GM21717 (cell line): ENCODE data around the gene FDX1.
"Not testable (repeated sequence)": the region's sequence is repeated elsewhere in the genome, so short reads cannot be mapped to it uniquely, and the experiment has no call there.

Source experiments
- ATAC-seq: cut with Tn5 transposase; IDR thresholded peaks from one replicate; pipeline ENCODE4 v1.9.1; 2021; ENCODE audit warnings: mild to moderate bottlenecking, moderate library complexity; ENCODE audit not compliant: unreplicated experiment

Gene FDX1

GRCh38 chr11:110429731-110430266 is at the start of gene FDX1:
Gene FDX1 (plus strand): TSS chr11:110429948. CDS start chr11:110430121, 173 bp downstream.
- ATAC-seq = peak; percentile 83

GRCh38 chr11:110380836-110381622 is 48.7 kb upstream of the FDX1 start:
- ATAC-seq = no peak

DNA sequence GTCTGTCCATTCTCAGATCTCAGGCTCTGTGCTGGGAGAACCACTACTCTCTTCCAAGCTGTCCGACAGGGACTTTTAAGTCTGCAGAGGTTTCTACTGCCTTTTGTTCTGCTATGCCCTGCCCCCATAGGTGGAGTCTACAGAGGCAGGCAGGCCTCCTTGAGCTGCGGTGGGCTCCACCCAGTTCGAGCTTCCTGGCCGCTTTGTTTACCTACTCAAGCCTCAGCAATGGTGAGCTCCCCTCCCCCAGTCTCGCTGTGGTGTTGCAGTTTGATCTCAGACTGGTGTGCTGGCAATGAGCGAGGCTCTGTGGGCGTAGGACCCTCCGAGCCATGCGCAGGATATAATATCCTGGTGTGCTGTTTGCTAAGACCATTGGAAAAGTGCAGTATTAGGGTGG is 41.5 kb upstream of the FDX1 start:
- ATAC-seq = not testable (repeated sequence)

- no peak for ATAC-seq
Measured at GRCh38 chr11:110389965-110390364, 39.8 kb upstream of the FDX1 start.

DNA sequence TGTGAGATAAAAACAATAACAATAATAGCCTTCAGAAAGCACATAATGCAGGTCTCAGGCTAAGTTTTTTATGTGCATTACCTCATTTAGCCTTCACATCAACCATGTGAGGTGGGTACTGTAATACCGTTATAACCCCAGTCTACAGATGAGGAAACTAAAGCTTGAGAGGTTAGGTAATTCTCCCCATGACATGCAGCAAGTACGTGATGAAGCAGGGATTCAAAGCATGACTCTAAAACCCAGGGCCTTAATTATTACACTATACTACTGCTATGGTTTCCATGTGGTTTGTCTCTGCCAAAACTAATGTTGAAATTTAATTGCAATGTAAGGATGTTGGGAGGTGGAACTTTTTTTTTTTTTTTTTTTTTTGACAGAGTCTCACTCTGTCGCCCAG is 37.7 kb upstream of the FDX1 start:
- ATAC-seq = no peak

DNA sequence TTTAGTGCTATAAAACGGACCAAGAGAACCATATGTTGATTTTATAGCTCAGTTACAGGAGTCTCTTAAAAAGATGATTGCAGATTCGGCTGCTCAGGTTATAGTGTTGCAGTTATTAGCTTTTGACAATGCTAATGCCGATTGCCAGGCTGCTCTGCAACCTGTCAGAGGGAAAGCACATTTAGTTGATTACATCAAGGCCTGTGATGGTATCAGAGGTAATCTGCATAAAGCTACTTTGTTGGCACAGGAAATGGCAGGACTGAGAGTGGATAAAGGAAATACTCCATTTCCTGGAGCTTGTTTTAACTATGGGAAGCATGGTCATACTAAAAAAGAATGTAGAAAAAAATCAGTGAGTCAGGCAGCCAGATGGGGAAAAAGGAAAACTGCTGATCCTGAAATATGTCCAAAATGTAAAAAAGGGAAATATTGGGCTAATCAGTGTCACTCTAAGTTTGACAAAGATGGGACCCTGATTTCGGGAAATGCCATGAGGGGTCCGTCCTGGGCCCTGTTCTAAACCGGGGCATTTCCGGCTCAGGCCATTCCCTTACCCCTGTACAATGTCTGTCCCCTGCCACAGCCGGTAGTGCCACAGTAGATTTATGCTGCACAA is 32.0 kb upstream of the FDX1 start:
- not testable (repeated sequence) for ATAC-seq

- not testable (repeated sequence) for ATAC-seq
Measured at GRCh38 chr11:110403585-110403984, 26.2 kb upstream of the FDX1 start.

DNA sequence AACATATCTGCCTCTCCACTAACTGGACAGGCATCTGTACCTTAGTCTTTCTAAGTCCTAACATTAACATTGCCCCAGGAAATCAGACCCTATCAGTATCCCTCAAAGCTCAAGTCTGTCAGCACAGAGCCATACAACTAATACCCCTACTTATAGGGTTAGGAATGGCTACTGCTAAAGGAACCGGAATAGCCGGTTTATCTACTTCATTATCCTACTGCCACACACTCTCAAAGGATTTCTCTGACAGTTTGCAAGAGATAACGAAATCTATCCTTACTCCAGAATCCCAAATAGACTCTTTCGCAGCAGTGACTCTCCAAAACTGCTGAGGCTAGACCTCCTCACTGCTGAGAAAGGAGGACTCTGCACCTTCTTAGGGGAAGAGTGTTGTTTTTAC is 24.1 kb upstream of the FDX1 start:
- not testable (repeated sequence) for ATAC-seq

DNA sequence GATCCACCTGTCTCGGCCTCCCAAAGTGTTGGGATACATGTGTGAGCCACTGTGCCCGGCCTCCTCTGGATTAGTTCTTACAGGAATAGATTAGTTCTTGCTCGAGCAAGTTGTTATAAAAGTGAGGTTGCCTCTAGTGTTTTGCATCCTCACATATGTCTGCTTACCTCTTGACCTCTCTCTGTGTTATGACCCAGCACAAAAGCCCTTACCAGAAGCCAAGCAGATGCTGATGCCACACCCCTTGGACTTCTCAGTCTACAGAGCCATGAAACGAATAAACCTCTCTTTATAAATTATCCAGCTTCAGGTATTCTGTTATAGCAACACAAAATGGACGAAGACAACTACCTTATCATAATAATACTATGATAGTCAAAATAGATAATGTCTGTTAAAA is 22.4 kb upstream of the FDX1 start:
- ATAC-seq = no peak

DNA sequence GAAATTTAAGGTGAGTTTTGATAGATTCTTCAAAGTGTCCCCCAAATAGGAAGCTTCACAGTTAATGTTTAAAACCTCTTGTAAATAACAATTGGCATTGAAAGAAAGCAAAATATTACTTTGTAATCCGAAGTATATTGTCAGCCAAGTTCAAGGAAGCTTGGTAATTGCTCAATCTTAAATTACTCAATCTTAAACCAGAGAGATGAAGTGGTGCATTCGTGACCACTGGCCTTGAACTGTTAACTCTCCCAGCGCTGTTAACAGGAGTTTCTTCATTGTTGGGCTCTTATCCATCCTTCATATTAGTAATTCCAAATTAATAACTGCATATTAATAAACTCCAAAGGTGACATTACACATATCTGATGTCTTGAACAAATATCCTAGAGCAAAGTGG is 20.6 kb upstream of the FDX1 start:
- ATAC-seq = no peak

- no peak for ATAC-seq
Measured at GRCh38 chr11:110410651-110411050, 19.1 kb upstream of the FDX1 start.

DNA sequence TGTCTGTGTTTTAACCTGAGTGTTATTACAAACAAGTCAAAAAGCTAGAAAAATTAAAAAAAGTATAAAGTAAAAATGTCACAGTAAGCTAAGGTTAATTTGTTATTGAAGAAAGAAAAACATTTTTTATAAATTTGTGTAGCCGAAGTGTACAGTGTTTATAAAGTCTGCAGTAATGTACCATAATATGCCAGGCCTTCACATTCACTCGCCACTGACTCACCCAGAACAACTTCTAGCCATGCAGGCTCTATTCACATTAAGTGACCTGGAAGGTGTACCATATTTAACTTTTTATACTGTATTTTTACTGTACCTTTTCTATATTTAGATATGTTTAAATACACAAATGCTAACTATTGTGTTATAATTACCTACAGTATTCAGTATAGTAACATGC is 14.7 kb upstream of the FDX1 start:
- ATAC-seq = no peak

DNA sequence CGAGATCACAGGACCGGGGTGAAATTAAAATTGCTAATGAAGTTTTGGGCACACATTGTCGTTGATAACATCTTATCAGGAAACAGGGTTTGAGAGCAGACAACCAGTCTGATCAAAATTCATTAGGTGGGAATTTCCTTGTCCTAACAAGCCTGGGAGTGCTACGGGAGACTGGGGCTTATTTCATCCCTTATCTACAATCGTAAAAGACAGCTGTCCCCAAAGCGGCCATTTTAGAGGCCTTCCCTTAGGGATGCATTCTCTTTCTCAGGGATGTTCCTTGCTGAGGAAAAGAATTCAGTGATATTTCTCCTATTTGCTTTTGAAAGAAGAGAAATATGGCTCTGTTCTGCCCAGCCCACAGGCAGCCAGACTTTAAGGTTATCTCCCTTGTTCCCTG is 8.1 kb upstream of the FDX1 start:
- not testable (repeated sequence) for ATAC-seq

DNA sequence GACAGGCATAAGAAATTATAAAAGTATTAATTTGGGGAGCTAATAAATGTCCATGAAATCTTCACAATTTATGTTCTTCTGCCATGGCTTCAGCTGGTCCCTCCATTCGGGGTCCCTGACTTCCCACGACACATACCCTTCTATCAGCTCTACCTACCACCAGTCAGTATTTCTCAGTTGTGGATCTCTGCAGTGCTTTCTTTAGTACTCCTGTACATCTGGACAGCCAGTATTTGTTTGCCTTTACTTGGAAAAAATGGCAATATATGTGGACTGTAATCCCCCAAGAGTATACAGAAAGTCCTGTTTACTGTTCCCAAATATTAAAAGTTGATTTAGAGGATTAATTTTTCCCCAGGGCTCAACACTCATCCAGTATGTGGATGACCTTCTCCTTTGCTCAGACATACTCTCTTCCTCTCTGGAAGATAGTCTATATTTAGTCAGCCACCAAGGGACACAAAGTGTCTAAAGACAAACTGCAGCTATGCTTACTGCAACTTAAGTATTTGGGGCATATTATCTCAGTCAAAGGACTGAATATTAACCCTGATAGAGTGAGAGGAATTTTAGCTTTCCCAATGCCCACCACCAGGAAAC is 7.3 kb upstream of the FDX1 start:
- ATAC-seq = no peak

- no peak for ATAC-seq
Measured at GRCh38 chr11:110424775-110425444, 4.8 kb upstream of the FDX1 start.

GRCh38 chr11:110425751-110426545 is 3.8 kb upstream of the FDX1 start:
- no peak for ATAC-seq

DNA sequence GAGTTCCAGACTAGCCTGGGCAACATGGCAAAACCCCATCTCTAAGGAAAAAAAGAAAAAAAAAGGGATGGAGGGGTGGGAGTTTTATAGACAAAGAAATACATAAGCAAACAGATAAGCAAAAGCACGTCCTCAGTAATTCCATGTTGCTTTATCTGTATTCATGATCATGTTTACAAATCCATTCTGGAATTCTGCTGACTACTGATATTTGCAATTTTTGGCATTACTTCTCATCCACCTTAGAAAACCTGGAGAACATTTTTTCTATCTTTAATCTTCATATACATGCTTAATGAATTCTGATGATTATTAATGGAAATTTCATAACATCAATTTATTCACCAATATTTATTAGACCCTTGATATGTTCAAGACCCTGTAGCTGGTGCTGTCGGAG is 1.7 kb upstream of the FDX1 start:
- ATAC-seq = no peak

- no peak for ATAC-seq
Measured at GRCh38 chr11:110428956-110429730, 605 bp upstream of the FDX1 start.

DNA sequence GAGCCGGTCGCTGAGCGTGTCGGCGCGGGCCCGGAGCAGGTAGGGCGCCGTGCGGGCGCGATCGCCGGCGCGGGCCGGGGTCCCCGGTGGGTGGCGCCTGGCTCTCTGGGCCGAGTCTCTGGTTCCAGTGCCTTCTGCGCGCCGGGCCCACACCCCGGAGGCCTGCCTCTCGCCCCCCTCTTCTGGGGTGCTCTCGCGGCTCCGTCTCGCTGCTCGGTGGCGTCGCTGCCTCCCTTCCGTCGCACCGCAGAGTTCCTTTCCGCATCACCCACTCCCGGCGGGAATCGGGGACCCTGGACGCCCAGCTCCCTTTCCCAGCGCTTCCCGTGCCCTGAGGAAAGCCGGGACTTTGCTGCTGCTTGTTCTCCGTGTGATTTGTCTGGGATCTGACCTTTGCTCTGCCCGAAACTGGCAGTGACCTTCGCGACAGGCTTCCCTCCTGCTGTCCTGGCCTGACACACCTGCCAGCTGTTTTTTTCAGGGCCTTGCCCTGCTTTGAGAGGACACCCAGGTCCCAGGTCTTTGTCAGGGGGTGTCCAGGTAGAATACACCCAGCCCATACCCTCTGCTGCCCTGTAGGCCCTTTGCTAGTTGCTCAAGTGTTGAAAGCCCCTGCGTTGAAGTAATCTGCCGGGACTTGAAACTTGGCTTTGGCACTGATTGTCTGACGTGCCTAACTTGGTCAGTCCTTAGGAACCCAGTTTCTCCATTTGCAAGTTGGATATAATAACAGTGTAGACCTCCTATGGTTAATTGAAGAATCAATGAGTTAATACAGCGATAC is 711 bp downstream of the FDX1 start:
- peak; percentile 31 for ATAC-seq
